NCI-H2227 treated with DMSO at 0.1 percent for 48 hours (cell line): Measurements from ENCODE around the gene CYP26B1.

ENCODE experiments used
- DNase-seq: peaks from one replicate; lab custom pipeline; 2025; lab: John Stamatoyannopoulos, UW

Gene CYP26B1

DNA sequence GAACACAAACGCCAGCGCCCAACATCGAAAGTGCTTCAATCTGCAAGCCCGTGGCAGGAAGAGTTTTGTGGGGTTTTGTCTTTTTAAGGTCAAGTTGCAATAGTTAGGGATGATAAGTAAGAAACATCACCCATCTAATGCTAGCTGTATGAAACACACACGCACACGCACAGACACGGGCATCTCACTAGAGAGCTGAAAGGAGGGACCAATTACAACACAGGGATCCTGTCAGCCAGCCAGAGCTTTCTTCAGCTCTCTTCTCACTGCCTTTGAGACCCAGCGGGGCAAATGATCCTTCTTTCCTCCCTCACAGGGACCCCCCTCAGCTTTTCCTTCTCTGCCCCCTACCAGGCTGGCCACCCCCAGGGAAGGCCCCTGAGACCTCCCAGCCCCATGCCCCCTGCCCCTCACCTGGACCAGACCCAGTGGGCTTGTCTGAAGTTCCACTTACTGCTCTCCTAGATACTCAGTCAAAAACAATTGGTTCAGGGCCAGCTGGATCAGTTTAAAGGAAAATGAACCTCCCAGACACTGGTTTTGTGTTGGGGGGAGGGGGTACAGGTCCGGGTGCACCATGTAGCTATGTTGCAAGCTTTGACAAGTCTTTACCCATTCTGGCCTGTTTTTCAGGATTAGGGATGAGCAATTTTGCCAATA, 17.9 kb downstream of the CYP26B1 start:
- no peak for DNase-seq

GRCh38 chr2:72128843-72129227, 18.8 kb downstream of the CYP26B1 start:
- DNase-seq = no peak

DNA sequence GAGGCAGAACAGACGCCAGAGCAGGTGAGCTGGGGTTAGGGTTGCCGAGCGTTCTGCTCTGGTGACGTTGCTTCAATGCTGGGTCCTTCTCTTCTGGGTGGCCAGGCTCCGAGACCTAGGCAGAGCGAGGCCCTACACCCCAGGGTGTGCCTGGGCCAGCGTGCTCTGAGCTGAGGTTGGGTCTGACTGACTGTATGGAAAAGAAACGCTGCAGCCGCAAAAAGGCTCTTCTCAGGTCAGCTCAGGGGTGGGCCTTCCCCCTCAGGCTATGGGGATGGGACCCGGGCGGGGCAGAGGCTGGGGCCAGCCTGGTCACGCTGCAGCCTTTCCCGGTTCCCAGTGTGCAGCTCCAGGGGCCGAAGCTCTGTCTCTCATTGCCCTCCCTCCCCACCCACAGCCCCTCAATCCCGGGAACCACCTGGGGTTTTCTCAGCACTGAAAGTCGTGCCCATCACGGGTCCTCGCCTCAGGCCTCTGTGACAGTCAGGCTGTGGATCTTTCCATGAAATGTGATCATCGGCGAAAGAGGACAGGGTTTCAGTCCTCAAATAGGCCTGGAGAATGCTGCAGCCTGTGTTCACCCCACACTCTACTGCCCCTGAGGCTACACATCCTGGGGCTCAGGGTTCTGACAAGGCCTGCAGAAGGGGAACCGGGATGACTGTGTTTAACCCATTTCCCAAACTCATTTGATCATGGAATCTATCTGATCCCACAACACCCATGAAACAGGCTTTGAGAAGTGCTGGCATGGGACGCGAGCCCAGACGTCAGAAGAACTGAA, 19.4 kb downstream of the CYP26B1 start:
- DNase-seq = no peak

DNA sequence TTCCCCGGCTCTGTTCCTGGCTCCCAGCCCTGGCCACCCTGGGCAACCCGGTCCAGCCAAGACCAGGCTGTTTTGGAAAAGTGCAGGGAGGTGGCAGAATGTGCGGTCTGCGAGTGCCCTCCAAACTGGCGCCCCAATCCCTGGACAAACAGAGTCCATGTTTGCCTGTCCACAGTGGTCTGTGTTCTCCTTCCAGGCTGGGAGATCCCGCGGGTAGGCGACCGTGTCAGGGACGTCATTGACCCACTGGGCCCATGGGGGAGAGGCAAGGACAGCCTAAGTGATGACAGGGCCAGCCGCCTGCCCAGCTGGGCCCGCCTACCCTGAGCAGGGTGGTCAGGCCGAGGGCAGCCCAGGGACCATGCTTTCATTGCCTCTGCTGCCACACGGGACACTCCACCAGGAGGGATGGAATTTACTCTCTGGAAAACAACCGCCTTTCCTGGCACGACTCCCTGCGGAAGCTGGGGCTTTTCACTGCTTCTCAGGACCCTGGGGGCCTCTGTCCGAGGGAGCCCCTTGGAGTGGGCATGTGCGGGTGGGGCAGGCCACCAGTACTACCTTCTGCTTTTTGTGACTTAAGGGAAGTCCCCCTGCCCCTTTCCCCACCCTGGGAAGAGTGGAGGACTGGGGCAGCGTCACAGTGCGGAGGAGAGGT, 20.1 kb downstream of the CYP26B1 start:
- DNase-seq = no peak

DNA sequence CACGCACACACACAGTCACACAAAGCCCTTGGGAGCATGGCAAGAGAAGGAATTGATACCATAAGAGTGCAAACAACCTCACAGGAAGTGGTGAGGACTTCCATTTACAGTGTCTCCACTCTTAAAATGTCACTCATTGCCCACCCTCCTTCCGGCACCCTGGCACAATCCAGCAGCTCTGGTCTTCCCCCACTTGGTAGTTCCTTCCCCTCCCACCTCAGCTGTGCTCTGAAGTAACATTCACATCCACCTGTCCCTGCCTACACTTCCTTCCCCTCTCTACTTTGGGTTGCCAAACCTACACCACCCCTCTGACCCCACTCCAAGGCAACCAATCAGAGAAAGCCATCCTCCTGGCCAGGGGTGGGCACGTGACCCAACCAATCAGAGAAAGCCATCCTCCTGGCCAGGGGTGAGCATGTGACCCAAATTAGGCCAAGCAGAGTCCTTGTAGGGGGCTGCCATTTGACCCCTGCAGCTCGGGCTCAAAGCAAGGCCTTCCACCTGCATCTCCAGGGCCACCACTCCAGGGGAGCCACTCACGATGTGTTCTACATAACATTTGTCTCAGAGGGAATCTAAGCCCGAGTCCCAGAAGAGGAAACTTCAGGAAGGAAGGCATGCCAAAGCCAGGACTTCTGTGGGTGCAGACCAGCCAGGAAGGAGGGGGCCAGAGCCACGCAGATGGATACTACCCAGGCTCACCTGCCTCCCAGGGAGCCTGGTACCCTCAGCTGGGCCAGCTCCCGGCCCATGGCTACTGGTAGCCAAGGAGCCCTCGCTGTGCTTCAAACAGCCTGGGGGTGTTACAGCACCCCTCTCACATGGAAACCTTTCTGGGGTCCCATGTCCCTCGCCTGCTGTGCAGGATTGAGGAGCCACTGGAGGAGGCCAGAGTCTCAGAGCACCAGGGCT, 21.2 kb downstream of the CYP26B1 start:
- DNase-seq = no peak

- DNase-seq = no peak
Observed at GRCh38 chr2:72124376-72124775, 23.3 kb downstream of the CYP26B1 start.

- DNase-seq = no peak
Observed at GRCh38 chr2:72121153-72121552, 26.5 kb downstream of the CYP26B1 start.

DNA sequence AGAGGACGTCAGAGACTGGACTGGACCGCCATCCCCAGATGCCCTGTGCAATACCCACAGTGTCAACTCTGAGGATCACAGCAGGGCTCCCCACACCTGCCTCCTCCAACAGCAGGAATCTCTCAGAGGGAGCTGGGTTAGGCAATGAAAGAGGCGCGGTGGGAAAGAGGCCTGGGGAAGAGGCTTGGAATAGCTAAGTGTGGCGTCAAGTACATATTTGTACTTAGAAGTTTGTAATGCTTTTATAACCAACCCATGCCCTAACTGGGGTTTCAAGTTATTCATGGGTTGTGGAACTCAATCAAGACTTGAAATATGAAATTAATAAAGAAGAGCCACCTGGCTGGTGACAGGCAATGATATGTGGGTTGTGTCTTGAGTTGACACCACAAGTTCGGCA, 28.7 kb downstream of the CYP26B1 start:
- no peak for DNase-seq

- DNase-seq = no peak
Observed at GRCh38 chr2:72118386-72118785, 29.3 kb downstream of the CYP26B1 start.

GRCh38 chr2:72117718-72118117, 29.9 kb downstream of the CYP26B1 start:
- no peak for DNase-seq

GRCh38 chr2:72117029-72117428, 30.6 kb downstream of the CYP26B1 start:
- DNase-seq = no peak

GRCh38 chr2:72116081-72116533, 31.6 kb downstream of the CYP26B1 start:
- DNase-seq = no peak

- DNase-seq = no peak
Observed at GRCh38 chr2:72115110-72116080, 32.3 kb downstream of the CYP26B1 start.

DNA sequence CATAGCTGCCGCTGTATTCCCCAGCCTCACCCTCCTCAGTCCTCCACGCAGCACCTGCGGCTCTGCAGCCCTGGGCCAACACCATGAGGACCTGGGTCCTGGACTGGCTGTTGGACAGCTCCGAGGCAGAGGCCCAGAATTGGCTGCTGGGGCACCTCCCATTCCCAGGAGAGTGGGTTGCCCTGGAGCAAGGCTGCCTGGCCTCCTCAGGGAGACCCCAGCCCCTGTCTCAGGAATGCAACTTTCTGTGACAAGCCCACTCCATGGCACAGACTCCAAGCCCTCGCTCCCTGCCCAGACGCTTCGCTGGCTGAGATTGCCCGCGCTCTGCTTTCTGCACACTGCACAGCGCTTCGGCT, 33.0 kb downstream of the CYP26B1 start:
- no peak for DNase-seq

DNA sequence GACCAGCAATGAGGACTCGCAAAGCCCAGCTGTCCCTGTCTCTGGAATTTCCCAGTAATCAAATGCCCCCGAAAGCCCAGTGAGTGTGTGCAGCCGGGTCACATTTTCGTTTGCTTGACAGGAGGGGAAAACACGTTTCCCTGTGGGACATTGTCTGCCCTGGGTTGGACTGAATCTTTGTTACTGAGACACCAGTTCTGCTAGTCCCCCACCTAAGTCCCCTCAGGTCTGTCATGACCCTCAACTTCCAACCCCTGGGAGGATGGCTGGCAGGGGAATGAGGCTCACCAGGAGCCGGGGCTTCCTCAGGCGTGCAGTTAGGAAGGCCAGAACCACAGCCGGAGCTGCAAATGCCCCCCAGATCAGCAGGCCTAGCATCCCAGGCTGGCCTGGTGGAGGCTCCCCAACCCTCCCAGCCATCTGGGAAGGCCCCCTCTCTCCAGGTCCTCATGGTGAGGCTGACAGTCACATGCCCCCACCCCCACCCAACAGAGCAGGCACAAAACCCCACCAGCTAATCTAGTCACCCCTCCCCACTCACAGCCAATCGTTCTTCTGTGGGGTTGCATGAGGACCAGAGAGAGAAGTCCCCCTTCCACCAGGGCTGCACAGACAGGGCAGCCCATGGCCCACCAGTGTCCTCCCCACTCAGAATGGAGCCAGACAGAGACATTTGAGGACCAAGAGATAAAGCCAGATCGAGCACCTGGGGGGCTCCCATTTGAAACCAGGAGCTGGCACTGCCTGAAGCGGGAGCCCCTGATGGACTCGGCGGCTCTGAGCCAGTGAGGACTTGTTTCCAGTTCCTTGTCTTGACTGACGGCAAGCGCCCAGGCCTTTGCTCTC, 33.6 kb downstream of the CYP26B1 start:
- no peak for DNase-seq

- DNase-seq = no peak
Observed at GRCh38 chr2:72112981-72113846, 34.4 kb downstream of the CYP26B1 start.

DNA sequence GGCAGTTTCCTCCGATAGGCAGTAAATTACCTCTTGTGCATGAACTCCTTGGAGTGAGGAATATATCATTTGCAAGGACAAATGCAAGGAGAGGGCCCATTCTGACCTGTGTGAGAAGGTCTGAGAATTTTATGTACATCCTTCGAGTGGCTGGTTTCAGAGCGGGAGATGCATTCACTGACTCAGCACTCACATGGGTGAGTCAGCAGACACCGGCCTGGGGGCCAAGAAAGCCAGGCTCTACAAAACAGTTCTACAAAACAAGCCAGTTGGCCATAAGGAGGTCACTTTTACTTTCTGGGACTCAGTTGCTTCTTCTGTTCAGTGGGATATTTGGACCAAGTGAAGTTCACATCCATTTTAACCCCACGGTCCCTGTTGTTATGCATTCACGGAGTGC, 35.3 kb downstream of the CYP26B1 start:
- no peak for DNase-seq

DNA sequence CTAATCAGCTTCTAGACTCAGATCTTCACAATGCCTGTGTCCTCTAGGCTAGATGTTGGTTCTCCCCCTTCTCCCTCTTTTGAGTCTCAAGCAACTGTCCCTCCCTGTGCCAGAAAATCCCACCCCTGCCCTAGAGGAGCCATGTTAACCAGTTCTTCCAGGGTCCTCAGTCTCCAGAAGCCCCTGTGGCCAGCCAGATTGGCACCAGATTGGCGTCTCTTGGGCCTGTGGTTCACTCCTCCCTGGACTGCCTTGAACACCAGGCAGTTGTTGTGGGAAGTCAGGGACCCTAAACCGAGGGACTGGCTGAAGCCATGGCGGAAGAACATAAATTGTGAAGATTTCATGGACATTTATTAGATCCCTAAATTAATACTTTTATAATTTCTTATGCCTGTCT, 36.6 kb downstream of the CYP26B1 start:
- no peak for DNase-seq

DNA sequence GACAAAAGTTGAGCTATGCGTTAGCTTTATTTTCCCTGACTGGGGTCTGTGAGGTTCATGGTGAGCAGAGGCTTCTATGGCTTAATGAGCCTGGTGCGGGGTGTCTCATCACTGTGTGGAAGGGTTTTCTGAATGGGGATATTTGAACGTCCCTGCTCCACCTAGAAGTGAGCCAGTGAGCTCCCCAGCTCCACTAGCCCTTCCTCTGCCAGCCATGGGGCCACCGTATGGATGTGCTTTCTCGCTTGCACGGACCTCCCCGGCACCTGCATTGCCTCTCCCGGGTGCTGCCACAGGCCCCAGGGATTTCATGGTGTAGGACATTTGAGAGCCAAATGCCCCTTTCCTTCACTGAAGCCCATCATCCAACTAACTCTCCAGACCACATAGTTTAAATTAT, 37.8 kb downstream of the CYP26B1 start:
- no peak for DNase-seq
